HT1080 (cell line): Measurements from ENCODE around the gene NEK8. TPM values are rescaled to one million over a fixed set of nuclear protein-coding genes. Genes with fewer than 3 reads are reported as not detected.
A peak's percentile ranks its signal among the peaks of the same experiment; 100 is the strongest.
"Not testable (repeated sequence)": the region's sequence is repeated elsewhere in the genome, so short reads cannot be mapped to it uniquely, and the experiment has no call there.

ENCODE experiments used
- DNase-seq: peaks from one replicate; pipeline ENCODE4 v3.0.0-alpha.2; 2015; ENCODE audit warnings: low read depth
- total RNA-seq: library from RNA; depleted of rRNA; stranded (reverse); fragments of >200 nt; shearing (Covaris generic); gene quantifications from 2 replicates; pipeline ENCODE4 v1.2.3, GENCODE V29; 2014

NEK8 gene
- total RNA-seq, 1 experiment from 2014 or later: 3.2 TPM

DNA sequence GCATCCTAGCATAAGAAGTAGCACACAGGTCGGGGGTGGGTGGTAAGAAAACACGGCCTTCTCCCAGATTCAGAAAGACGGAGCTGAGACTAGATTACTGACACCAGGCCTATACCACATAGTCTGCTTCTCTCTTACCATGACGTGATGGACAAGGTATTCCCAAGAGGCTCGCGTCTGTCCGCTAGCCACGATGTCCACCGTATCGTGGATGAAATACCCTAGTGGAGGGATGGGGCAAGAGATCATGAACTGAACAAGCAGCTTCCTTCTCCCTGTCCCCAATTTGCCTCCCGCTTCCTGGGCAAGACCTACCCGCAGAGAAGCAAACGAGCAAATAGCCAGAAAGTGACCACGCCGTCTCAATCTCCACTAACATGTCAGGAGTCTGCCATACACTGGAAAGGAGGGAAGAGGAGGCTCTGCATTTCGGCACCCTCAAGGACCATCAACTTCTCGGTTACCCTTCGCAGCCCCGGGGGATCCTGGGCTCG lies 3.4 kb upstream of the NEK8 start:
- peak; percentile 79 for DNase-seq

DNA sequence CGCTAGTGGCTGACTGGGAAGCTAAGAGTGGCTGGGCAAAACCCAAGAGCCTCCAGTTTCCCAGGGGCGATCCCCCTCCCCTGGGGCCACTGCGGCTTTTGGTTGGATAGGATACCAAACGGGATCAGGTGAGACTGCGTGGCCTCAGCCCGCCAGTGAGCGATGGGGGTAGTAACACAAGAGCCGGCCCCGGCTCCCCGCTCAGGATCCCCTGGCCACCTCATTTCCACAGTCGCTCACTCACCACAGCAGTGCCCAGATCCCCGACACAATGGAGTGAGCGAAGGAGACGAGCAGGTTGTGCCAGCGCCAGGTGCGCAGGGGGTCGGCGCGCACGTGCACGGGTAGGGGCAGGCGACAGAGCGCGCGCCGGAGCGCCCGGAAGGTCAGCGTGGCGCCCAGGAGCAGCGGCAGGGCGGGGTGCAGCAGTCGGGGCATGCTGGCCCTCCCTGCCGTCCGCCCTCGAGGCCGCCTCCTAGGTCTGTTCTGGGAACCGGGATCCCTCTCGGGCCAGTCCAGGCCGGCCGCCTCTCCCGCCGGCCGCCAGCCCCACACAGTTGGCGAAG lies 2.8 kb upstream of the NEK8 start:
- DNase-seq: peak; percentile 89

DNA sequence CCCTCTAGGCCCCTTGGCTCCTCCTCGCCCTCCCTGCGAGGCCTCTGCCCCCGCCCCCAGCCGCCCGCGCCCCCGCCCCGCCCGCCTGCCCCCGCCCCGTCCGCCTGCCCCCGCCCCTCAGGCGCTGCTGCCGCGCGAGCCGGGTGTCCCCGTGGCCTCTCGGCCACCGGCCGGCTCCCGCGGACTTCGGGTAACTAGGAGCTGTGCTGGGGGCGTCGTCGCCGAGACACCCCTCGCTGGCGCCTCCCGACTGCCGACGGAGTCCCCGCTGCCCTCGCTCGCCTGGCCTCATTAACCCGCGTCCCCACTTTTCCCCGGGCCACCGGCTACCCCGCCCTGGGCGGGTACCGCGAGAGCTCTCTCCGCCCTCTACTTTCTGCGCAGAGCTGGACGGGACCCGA lies 2.4 kb upstream of the NEK8 start, which contains the start of gene TLCD1:
TSS of gene TLCD1 (minus strand) at position 8 of the 401 bp plus-strand sequence. CDS start 136 bp downstream, outside the sequence.
- DNase-seq: peak; percentile 69

DNA sequence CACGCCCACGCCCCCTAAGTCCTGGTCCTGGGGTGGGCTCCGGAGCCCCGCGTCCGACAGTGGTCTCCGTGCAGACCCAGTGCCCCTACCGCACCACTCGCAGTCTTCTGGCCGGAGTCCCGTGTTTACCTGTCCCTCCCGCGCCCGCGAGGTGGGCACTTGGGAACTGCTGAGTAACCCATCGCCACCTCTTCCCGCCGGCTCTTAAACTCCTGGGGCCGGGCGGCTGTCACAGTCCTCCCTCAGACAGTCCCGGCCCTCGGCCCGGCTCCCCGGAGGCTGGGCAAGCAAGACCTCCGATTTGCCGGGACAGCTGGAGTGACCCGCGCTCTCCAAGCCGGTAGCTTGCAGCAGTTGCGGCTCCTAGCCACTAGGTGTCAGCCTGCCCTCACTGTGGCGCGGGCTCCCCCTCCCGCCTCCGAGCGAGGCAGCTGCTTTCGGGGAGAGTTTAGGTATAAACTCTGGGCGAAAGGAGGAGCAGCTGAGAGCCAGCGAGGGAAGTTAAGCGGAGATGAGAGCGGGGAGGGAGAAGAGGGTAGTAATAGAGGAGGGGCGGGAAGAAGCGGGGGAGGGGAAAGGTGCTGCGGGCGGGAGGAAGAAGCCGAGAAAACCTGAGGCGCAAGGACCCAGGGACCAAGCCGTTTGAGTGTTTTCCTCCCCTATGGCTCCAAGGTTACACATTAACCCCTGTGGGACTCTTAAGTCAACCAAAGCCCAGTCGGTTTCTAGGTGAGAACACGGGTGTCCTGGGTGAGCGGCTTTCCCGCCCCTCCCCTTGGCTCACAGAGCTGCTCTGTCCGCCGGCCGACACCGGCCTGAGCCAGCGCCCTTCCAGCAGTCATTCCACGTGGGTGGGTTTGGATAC lies 1.7 kb upstream of the NEK8 start:
- DNase-seq: peak; percentile 95

DNA sequence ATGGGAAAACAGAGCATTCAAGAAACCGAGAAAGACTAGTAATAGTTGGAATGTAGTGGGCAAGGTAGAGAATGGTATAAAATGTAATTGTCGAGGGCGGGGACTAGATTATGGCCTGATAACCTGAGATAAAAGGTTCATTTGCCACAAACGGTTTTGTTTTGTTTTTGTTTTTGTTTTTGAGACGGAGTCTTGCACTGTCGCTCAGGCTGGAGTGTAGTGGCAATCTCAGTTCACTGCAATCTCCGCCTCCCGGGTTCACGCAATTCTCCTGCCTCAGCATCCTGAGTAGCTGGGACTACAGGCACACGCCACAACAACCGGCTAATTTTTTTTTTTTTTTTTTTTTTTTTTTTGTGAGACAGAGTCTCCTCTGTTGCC lies 1.4 kb downstream of the NEK8 start:
- DNase-seq: no peak

DNA sequence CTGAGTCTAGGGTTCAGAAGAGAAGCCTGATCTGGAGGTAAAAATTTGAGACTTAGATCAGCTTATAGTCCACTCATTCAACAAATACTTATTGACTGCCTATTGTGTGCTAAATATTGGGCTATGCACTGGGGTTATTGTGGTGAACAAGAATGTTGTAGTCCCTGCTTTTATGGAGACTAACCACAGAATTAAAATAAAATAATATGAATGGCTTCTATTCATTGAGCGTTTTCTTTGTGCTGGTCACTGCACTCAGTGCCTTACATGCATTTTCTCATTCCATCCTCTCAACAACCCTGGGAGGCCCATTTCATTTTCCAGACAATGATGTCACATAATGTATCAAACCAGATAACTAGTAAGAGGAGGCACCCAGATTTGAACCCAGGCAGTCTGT lies 4.8 kb downstream of the NEK8 start:
- DNase-seq: no peak

DNA sequence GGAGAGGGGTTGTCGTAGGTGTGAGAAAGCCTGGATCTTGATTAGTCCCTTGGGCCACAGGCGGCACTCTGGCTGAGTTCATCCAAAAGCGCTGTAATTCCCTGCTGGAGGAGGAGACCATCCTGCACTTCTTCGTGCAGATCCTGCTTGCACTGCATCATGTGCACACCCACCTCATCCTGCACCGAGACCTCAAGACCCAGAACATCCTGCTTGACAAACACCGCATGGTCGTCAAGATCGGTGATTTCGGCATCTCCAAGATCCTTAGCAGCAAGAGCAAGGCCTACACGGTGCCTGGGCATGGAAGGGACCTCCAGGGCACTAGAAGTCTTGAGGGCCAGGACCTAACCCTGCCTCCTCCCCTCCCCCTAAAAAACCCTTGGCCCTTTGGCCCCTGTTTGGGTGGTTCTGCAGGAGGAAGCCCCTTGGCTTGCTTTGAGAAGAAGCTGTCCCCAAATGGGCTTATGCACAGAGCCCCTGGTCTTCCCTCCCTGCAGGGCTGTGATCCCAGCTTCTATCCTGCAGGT lies 6.2 kb downstream of the NEK8 start:
- no peak for DNase-seq

DNA sequence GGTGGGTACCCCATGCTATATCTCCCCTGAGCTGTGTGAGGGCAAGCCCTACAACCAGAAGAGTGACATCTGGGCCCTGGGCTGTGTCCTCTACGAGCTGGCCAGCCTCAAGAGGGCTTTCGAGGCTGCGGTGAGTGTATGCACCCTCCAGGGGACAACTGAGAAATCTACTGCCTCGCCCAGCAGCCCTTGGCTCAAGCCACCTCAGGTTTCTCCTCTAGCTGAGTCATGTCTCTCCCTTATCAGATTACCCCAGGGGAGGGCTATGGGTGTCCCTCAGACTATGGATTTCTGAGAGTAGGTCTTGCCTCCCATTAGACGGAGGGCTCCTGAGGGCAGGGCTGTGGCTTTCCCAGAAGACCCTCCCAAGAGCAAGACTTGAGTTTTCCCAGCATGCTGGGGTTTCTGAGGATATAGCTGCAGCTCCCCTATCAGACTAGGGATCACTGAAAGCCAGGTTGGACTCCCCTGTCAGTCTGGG lies 6.7 kb downstream of the NEK8 start:
- no peak for DNase-seq

DNA sequence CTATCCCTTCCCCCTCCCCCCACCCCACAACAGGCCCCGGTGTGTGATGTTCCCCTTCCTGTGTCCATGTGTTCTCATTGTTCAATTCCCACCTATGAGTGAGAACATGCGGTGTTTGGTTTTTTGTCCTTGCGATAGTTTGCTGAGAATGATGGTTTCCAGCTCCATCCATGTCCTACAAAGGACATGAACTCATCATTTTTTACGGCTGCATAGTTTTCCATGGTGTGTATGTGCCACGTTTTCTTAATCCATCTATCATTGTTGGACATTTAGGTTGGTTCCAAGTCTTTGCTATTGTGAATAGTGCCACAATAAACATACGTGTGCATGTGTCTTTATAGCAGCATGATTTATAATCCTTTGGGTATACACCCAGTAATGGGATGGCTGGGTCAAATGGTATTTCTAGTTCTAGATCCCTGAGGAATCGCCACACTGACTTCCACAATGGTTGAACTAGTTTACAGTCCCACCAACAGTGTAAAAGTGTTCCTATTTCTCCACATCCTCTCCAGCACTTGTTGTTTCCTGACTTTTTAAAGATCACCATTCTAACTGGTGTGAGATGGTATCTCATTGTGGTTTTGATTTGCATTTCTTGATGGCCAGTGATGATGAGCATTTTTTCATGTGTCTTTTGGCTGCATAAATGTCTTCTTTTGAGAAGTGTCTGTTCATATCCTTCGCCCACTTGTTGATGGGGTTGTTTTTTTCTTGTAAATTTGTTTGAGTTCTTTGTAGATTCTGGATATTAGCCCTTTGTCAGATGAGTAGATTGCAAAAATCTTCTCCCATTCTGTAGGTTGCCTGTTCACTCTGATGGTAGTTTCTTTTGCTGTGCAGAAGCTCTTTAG lies 7.6 kb downstream of the NEK8 start:
- DNase-seq: not testable (repeated sequence)

DNA sequence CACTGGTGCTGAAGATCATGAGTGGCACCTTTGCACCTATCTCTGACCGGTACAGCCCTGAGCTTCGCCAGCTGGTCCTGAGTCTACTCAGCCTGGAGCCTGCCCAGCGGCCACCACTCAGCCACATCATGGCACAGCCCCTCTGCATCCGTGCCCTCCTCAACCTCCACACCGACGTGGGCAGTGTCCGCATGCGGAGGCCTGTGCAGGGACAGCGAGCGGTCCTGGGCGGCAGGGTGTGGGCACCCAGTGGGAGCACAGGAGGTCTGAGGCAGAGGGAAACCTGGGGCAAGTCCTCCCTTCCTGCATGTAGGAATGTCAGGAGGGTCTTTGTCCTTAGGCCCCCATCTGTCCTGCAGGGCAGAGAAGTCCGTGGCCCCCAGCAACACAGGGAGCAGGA lies 8.7 kb downstream of the NEK8 start:
- DNase-seq: no peak

DNA sequence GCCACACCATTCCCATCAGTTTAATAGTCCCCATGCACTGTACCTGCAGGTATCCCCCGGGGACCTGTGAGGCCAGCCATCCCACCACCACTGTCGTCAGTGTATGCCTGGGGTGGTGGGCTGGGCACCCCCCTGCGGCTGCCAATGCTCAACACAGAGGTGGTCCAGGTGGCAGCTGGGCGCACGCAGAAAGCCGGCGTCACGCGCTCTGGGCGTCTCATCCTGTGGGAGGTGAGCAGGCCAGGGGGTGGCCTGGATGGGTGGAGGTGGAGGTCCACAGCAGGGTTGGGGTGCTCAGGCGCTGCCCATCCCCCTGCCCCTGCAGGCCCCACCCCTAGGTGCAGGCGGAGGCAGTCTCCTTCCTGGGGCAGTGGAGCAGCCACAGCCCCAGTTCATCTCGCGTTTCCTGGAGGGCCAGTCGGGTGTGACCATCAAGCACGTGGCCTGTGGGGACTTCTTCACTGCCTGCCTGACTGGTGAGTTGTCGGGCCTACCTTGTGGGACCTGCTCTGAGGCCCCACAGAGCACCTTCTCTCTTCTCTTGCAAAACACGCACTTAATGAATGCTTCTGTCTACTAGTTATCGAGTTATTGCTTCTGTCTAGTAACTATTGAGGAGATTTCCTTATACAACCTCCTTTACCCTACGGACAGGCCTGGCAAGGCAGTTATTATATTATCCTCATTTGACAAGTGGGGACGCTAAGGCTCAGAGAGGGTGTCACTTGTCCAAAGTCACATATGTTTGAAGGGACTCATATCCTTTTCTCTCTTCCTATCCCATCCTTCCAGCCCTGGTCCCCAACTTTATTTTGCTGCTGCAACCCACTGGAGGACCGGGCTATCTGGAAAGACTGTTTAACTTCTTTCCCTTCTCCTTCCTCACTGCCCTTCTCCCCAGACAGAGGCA lies 9.4 kb downstream of the NEK8 start:
- no peak for DNase-seq

DNA sequence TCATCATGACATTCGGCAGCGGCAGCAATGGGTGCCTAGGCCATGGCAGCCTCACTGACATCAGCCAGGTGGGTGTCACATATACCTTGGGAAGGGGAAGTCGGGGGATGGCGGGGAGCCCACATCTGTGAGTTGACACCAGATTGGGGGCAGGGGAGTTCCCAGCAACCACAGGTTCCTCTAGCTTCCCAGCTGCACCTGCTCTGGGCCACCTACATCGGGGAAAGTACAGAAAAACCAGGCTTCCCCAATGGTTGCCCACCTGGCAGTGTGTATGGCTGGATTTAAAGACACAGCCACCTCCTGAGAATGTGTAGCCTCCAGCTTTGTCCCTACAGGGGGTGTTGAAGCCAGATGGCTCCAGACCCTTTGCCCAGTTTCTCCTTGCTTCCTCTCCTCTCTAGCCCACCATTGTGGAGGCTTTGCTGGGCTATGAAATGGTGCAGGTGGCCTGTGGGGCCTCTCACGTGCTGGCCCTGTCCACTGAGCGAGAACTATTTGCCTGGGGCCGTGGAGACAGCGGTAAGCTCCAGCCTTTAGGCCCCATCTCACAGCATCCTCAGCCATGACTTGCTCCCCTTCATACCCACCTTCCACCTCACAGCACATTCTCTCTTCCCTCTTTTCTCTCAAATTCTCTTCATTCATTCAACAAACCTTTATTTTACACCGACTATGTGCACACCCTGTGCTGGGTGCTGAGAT lies 10.2 kb downstream of the NEK8 start:
- DNase-seq: no peak

DNA sequence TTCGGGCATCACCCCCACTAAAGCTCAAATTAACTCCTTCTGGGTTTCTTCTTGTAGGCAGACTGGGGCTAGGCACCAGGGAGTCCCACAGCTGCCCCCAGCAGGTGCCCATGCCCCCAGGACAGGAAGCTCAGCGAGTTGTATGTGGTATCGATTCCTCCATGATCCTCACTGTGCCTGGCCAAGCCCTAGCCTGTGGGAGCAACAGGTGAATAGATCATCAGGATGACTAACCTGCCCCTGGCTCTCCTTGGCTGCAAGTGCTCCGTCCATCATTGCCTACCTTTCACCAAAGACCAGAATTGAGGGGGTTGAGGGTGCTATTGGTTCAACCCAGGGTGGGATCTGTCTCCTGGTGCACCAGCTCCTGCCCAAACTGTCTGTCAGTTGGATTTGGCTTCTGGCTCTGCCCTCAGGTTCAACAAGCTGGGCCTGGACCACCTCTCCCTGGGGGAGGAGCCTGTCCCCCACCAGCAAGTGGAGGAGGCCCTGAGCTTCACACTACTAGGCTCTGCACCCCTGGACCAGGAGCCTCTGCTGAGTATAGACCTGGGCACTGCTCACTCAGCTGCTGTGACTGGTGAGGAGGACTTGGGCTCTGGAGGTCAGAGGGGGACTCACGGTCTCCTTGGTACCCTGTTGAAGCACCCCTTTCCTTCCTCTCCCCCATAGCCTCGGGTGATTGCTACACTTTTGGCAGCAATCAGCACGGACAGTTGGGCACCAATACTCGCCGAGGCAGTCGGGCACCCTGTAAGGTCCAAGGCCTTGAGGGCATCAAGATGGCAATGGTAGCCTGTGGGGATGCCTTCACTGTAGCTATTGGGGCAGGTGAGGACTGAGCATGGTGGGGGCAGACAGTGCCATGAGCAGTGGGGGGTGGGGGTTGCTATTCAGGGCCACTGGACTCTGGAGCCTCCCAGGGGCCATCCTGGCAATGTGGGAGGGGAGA lies 12.1 kb downstream of the NEK8 start:
- no peak for DNase-seq

DNA sequence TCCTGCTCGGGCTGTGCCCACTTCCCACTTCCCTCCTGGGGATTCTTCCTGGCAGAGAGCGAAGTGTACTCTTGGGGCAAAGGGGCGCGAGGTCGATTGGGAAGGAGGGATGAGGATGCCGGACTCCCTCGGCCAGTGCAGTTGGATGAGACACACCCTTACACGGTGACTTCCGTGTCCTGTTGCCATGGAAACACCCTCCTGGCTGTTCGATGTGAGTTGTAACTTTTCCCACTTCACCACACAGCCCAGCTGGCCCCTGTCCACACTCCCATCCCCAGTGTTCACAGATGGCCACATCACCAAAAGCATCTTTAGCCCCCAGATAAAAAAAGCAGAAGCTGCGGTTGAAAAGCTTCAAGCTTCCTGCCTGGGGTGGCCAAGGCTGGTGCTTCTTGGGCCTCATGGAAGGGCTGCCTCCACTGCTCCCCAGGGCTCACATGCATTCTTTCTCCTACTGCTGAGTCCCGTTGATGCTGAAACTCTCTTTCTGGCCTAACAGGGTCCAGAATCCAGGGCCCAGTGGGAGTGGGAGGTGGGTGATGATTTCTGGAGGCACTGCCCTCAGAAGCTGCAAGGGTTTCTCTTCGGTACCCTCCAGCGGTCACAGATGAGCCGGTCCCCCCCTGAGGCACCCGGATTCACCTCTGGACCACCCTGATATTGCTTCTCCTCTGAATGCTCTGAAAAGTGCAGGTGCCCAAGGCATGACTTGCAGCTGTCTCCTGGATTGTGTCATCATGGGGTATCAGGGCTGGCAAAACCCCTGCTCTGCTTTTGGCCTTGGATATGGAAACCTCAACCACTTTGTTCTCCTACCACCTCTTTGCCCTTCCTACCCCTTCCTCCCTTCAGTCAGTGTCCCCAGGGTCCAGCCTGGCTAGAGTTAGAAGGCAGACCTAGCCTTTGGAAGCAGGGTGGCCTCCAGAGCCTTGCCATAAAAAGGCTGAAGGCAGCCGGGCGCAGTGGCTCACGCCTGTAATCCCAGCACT lies 13.1 kb downstream of the NEK8 start:
- DNase-seq: no peak

DNA sequence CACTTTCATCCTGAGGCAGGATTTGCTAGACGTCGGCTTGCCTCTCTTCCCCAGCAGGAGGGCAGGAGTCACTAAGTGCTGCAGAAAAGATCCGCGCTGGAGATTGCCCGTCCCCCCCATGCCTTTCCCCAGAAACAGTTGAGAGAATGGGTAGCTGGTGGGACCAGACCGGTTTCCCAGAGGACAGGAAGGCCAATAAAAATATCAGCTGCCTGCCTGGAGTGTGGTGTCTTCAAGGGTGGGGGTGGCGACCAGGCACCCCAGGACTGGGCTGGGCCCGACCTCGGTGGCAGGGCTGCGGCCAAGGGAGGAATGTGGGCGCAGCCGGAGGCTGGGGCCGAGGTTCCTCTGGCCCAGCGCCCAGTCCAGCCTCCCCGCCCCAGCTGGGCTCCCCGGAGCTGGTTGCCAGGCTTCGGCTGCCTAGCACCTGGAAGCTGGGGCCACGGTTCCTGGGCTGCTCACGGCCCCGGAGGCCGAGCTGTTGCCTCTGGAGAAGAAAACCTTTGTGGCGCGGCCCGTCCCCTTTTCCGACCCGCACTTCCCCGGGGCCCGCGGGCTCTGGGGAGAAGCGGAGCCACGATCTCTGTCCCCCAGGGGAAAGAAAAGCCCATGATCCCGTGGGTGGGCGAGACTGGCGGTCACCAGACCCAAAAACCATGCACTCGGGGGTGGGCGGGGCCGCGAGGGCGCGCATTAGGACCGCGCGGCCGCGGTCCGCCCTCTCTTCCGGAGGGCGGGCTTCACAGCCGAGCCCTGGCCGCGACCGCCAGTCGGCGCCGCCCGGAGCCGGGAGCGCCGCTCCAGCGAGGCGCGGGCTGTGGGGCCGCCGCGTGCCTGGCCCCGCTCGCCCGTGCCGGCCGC lies 14.9 kb downstream of the NEK8 start, which contains the start of gene TRAF4:
TSS of gene TRAF4 (plus strand) at position 769 of the 861 bp plus-strand sequence. CDS start 102 bp downstream, outside the sequence.
- peak; percentile 86 for DNase-seq
